DMS114 treated with DMSO at 0.1 percent for 48 hours (cell line): ENCODE data around the gene SORCS2.

ENCODE experiments used
- DNase-seq: peaks from one replicate; lab custom pipeline; 2025; ENCODE audit not compliant: unreplicated experiment; lab: John Stamatoyannopoulos, UW

SORCS2 gene

GRCh38 chr4:7384929-7385890 is 192.9 kb downstream of the SORCS2 start:
- DNase-seq, result no peak

DNA sequence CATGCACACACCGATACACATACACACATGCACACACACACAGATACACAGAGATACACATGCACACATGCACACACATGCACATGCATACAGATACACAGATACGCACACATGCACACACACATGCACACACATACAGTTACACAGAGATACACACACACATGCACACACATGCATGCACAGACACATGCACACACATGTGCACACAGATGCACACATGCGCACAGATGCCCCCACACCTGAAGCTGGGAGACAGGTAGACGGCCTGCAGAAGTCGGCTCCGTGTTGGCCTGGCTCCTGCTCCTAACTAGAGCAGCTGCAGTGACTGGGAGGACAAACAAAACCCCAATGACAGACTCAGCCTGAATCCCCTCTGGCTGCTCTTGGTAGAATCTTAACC is 195.6 kb downstream of the SORCS2 start:
- DNase-seq, result no peak

GRCh38 chr4:7388627-7389026 is 196.3 kb downstream of the SORCS2 start:
- no peak for DNase-seq

- no peak for DNase-seq
Measured at GRCh38 chr4:7389101-7389701, 196.9 kb downstream of the SORCS2 start.

DNA sequence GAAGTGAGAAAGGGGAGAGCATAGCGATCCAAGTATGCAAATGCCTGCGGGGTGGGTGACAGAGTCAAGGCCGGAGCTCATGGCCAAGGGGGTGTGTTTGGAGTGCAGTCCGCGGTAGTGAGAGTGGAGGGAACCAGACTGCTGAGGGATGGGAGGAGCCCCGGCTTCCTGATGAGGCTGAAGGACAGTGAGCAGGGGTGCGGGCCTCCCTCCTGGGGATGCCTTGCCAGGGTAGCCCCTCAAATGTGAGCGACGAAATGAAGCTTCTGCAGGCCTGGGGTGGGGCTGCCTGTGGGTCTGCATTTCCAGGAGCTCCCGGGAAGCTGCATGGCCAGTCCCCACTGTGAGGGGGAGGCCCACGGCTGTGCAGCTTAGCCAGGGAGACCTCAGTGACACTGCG is 197.4 kb downstream of the SORCS2 start:
- DNase-seq, result no peak

DNA sequence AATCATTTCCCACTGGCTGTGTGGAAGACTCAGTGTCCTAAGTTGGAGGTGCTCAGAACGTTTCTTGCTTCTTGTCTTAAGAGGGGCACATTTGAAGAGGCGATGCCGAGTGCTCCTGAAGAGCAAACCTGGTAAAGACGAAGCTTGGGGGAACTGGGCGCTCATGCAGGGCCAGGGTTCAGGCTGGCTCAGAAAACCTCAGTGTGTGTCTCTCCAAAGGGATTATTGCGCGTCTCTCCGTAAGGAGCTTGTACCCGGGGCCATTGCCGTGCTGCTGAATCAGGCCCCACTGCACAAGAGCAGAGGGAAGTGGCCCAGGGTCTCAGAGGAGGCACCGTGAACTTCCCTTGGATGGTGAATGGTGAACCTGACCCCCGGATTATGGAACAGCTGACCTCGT is 198.0 kb downstream of the SORCS2 start:
- no peak for DNase-seq

DNA sequence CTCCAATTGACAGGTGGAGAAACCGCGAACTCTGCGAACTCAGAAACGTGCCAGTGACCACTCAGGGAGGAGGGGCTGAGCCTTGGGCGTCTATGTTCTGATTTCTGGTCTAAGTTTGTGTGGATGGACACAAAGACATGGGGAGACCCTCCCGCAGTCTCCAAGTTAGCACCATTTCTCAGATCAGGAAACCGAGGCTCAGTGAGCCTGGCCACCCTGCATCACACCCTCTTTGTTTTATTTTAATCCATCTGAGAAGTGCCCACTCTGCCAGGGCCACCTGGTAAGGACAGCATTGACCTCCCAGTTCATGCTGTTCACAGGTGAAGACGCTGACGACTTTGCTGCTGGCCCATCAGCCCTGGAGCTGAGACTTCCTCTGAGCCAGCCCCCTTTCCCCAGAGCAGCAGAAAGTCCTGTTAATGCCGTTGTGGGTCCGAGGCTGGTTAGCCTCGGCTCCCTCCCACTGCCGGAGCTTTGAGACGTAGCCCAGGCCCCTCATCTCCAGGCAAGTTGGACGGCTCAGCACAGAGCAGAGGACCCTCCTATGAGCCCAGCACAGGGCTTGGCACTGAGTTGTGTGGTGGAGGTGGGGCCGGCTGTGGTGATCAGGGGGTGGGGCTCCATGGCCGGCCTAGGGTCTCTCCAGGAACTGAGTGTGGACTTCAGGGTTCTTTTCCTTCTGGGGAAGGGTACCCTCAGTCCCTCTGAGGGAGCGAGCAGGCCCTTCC is 198.7 kb downstream of the SORCS2 start:
- DNase-seq, result no peak

DNA sequence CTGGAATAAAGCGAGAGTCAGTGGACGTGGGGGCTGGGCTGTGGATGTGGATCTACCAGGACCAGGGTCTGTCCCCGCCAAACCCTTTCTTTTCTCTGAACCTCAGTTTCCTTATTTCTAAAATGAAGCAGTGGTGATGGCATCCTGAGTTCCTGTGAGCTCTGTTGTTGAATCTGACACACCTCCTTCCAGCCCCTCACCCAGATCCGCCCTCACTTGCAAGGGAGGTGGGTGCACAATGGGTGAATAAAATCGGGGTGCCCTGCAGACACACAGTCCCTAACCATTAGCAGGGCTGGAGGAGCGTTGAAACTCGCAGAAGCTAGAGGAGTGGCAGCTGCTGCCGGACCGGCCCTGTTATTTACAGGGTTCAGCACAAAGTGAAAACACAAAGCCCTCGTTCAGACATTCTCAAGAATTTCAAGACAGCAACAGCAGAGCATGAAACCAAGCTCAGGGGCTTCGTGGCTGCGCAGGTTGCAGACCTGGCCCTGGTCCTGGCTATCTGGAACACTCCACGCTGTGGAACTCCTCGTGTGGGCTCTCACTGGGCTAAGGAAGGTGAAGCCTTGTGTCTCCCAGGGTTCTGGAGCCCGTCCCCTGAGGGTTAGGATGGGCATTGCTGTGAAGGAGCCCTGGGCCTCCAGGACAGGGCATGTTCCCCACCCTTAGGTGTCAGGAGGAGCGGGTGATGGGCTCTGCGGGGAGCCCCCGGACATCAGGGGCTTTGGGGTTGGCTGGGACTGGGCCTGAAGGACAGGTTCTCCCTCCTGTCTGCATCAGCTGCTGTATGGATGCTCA is 199.5 kb downstream of the SORCS2 start:
- DNase-seq, result no peak

- DNase-seq, result no peak
Measured at GRCh38 chr4:7392438-7393421, 200.4 kb downstream of the SORCS2 start.

GRCh38 chr4:7393601-7394575 is 201.6 kb downstream of the SORCS2 start:
- no peak for DNase-seq

DNA sequence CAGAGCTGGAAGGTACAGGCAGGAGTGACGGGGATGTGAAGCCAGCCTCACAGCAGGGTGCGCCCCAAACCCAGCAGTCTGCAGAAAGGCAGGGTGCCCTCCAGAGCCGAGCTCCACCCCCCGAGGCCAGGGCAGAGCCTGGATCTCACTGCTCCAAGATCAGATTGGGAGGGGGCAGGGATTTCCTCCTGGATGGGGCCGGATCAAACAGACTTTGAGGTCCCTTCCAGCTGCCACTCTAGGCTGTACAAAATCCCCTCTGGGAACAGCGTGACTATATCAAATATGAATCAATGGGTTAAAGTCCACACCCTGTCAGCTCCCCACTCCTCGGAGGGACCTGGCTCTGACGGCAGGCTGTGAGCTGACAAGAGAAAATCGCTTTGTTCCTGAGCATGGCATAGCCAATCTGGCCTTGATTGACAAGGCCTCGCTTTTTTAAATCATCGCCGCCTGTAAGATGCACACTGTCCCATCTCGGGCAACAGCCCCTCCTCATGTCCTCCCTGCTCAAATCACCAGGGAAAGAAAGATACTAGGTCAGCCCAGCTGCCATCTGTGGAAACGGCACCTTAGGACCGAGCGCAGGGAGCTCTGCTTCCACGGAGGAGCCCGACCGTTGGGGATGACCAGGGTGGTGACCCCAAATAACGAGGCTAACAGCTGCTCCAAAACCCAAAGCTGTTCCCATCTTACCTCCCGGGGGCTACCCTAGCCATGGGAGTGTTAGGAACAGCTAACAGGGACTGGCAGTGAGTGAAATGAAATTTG is 202.5 kb downstream of the SORCS2 start:
- no peak for DNase-seq

DNA sequence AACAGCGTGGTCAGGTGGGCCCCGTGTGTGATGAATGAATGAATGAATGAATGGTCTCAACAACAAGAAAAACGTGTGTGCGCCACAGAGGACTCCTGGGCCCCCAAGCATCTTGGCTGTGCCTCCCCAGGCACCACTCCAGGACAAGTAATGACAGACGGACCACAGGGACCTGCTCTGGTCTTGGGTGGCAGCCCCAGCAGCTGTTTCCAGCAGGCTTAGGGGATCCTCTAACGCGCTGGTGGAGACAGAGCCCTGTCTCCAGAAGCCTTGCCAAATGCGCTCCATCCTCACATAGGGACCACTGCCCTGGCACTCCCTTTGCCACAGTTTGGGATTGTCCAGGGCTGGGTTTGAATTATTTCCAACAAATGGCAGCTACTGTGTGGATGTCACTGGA is 203.3 kb downstream of the SORCS2 start:
- no peak for DNase-seq

DNA sequence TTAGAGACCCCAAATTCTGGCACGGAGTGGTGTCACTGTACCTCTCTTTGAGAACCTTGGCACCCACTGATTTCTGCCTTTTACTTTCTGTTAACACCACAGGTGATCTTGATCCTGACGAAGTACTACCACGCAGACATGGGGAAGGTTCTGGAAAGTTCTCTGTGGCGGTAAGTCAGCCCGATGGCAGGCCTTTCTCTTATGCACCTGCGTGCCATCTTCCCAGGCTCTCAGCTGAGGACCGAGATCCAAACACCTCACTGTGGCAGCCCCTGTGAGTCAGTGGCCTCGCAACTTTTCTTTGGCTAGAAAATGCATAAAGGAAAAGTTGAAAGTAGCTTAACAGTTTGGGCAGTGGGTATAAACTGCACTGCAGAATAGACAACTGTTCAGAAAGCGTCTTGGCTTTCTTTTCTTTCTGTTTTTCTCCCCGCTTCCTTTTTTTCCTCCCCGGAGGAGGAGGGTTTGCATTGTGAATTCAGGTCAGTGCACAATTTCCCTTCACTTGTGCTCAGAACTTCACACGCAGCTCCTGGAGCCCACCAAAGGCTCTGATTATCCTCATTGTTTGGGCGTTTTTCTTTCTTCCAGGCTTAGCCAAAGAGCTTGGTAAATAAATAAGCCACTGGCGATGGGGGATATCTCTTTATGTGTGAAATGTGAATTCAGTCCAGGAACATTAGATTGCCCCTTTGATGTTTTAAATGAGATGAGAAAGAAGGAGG is 204.0 kb downstream of the SORCS2 start:
- DNase-seq, result no peak

DNA sequence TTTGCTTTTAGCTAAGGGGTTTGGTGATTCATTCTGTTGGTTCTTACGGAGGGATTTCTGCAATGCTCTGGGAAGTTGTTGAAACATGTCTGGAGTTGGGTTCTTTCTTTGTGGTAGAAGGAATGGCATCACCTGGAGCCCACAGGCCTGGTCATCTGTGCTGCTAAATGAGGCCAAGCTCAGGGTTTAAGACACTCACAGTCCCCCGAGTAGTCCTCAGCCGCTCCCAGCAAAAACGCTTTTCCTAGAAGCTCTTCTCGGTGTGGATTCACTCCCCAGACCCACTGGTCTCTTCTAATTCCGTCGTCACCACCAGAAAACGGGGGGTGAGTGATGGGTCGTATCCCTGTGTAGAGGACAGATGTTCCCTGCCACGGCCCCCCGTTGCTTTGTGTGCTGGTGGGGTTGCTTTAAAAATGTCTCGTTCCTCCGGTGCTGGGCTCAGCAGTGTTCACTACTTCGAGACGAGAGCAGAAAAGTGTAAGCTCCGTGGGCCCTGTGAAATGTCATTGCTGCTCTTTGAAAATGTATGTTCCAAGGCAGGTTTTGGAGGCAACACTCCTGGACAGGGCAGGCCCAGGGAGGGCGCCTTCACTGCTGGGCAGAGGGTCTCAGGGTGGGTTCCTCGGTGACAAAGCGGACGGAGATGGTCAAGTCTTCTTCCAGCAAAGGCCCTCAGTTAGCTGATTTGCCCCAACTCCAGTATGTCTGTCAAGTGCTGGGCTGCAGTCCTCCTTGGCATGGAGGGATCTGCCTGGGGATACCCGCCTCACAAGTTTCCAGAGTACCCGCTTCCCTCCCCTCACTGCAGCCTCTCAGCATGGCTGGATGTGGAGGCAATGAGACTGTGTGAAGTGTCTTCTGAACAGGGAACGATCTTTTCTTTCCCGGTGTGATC is 205.1 kb downstream of the SORCS2 start:
- DNase-seq, result no peak

- no peak for DNase-seq
Measured at GRCh38 chr4:7398104-7398423, 205.7 kb downstream of the SORCS2 start.

GRCh38 chr4:7398788-7399439 is 206.6 kb downstream of the SORCS2 start:
- DNase-seq, result no peak
